ENCODE data around the gene SLC9A8. TPM values are rescaled to one million over a fixed set of nuclear protein-coding genes. Genes with fewer than 3 reads are reported as not detected.
A peak's percentile ranks its signal among the peaks of the same experiment; 100 is the strongest.

SLC9A8 gene
- total and polyA plus RNA-seq, 2 of the 4 experiments (the other 2 are of a cell fraction), result 4.1 to 5.0 TPM

- dilution Hi-C loops (cut with HindIII; ENCODE audit: low sequenced_read_pairs, unreplicated experiment), result no loop called here
- peaks cover 6% of the 10 kb centered on the region; the same call in 1 of the 2 replicates for H3K4me1 ChIP-seq (ENCODE audit: control insufficient read depth, insufficient read depth, low read length)
- ChIA-PET CTCF (no interaction called here), POLR2A (ENCODE audit: unreplicated experiment) (no interaction called here)
- H3K4me2 ChIP-seq (ENCODE audit: low read depth, low read length), result no peak overlapping the region
- no TSS peak for BruUV-seq (replicated peaks)
- no peak overlapping the region for H3K4me3 ChIP-seq (ENCODE audit: insufficient read depth, low read depth, low read length)
- TF ChIP-seq CTCF (conservative IDR thresholded peaks at IDR 0.05; ENCODE audit: low read depth, low read length), result no peak
- TF ChIP-seq BHLHE40 (IDR thresholded peaks at IDR 0.05; ENCODE audit: low read depth, low read length), result no peak
- no peak for TF ChIP-seq ELK1 (IDR thresholded peaks at IDR 0.05; ENCODE audit: borderline replicate concordance, low read depth, low read length)
- TF ChIP-seq RFX5 (IDR thresholded peaks at IDR 0.05; ENCODE audit: low read depth, low read length), result no peak
- TF ChIP-seq MAZ (IDR thresholded peaks at IDR 0.05; ENCODE audit: borderline replicate concordance, low read depth, low read length), result no peak
- no peak for TF ChIP-seq MXI1 (IDR thresholded peaks at IDR 0.05; ENCODE audit: borderline replicate concordance, low read depth, low read length)
- TF ChIP-seq USF2 (IDR thresholded peaks at IDR 0.05; ENCODE audit: low read depth, low read length), result no peak
- H3K9me3 ChIP-seq (ENCODE audit: control insufficient read depth, insufficient read depth, low read length), result no peaks in the 10 kb centered on the region
- no peak overlapping the region for H4K8ac ChIP-seq (ENCODE audit: low read depth in 2 of 2, low read length in 2 of 2)
- H2BK5ac ChIP-seq (ENCODE audit: low read depth, low read length, poor library complexity, severe bottlenecking), result no peak overlapping the region
- H4K5ac ChIP-seq (ENCODE audit: low read depth, low read length), result no peak overlapping the region
- H3K79me1 ChIP-seq (ENCODE audit: low read depth in 1 of 2, low read length in 2 of 2), result peaks cover 4 to 6% of the 10 kb centered on the region in 2 experiments; a peak in 3 of 4 replicates
- no peak overlapping the region for H2AFZ ChIP-seq (replicated peaks; ENCODE audit: low read length, poor library complexity)
- no peaks in the 10 kb centered on the region for H3K27me3 ChIP-seq (ENCODE audit: control insufficient read depth, insufficient read depth, low read length)
- H3K9me1 ChIP-seq (ENCODE audit: insufficient read depth, low read length), result peaks cover 7% of the 10 kb centered on the region; the same call in 1 of the 2 replicates
- no peak overlapping the region for H3K23ac ChIP-seq (ENCODE audit: low read depth, low read length)
- peaks cover 11% of the 10 kb centered on the region for H3K36me3 ChIP-seq (ENCODE audit: control insufficient read depth, insufficient read depth, low read length)
- no peak for ATAC-seq (ENCODE audit: low read depth)
- H2BK20ac ChIP-seq (ENCODE audit: low read depth, low read length), result no peak overlapping the region
- H2AK9ac ChIP-seq (replicated peaks; ENCODE audit: low read depth, low read length, poor library complexity), result no peak overlapping the region
- H4K91ac ChIP-seq (ENCODE audit: insufficient read depth, low read depth, low read length), result 0 out of 2 replicates have a peak overlapping the region, but pooled peaks have one; percentile 1
- no CpG with 5 or more reads among the region's 4 CpGs for WGBS, 2 experiments (ENCODE audit: extremely low coverage in 2 of 2, insufficient read length in 1 of 2)
- no peak overlapping the region for H3K14ac ChIP-seq (replicated peaks; ENCODE audit: low read depth, low read length)
- intact Hi-C loops (cut with micrococcal nuclease), result no loop called here
- H3K9ac ChIP-seq (ENCODE audit: low read depth, low read length), result no peak overlapping the region
- no peak overlapping the region for H3K4ac ChIP-seq (ENCODE audit: low read depth, low read length)
- no peak overlapping the region for H3K56ac ChIP-seq (ENCODE audit: extremely low read depth, insufficient read depth, low read length)
- in situ Hi-C loops (cut with MboI; ENCODE audit: low sequenced_read_pairs), result no loop called here
- no peak overlapping the region for H2BK15ac ChIP-seq (ENCODE audit: low read depth, low read length)
- H3K18ac ChIP-seq (ENCODE audit: low read depth, low read length), result no peak overlapping the region
- H3K27ac ChIP-seq (ENCODE audit: insufficient read depth, low read length), result no peak overlapping the region
- no peak overlapping the region; the same call in 1 of the 2 replicates for H2BK120ac ChIP-seq (ENCODE audit: low read depth, low read length)
- no peak for DNase-seq
- no peak overlapping the region for H2AK5ac ChIP-seq (ENCODE audit: low read depth, low read length)
- no peaks in the 10 kb centered on the region for H4K20me1 ChIP-seq (ENCODE audit: insufficient read depth, low read length)
Measured at GRCh38 chr20:49833483-49833882, 20.9 kb downstream of the SLC9A8 start.
